CD4-positive, CD25-positive, alpha-beta regulatory T cell (primary cell): Measurements from ENCODE around the gene CRACDL. TPM values are rescaled to one million over a fixed set of nuclear protein-coding genes. Genes with fewer than 3 reads are reported as not detected.

Experiments used
- ATAC-seq, 2 donors: fragments of 150-1000 bp; cut with Tn5 transposase; one replicate each; pipeline ENCODE4 v1.10.0; 2021; ENCODE audit warnings: low read depth in 2 of 2, moderate number of reproducible peaks in 2 of 2, moderate library complexity in 1 of 2
- DNase-seq, 3 donors: peaks; one replicate each; pipeline versions ENCODE4 v3.0.0 to v3.0.0-alpha.2; 2012 to 2022; ENCODE audit warnings: mixed read lengths in 1 of 3
- H3K27ac ChIP-seq: one replicate; pipeline ENCODE4 v1.7.0; 2013; ENCODE audit warnings: mild to moderate bottlenecking, low read length; ENCODE audit not compliant: insufficient read depth, poor library complexity, severe bottlenecking
- H3K27me3 ChIP-seq: one replicate; pipeline ENCODE4 v1.7.0; 2013; ENCODE audit warnings: low read length; ENCODE audit not compliant: control insufficient read depth, insufficient read depth
- H3K36me3 ChIP-seq: one replicate; pipeline ENCODE4 v1.7.0; 2013; ENCODE audit warnings: mild to moderate bottlenecking, low read length, moderate library complexity; ENCODE audit not compliant: control insufficient read depth, insufficient read depth
- H3K4me1 ChIP-seq: 2 replicates; pipeline ENCODE4 v1.7.0; 2013; ENCODE audit warnings: mild to moderate bottlenecking, low read length; ENCODE audit not compliant: insufficient read depth, control insufficient read depth, poor library complexity, severe bottlenecking
- H3K4me3 ChIP-seq: one replicate; pipeline ENCODE4 v1.7.0; 2013; ENCODE audit warnings: low read depth, mild to moderate bottlenecking, low read length, moderate library complexity
- H3K9me3 ChIP-seq, 2 experiments: 1 replicate in 1 of 2; 2 replicates in 1 of 2; pipeline ENCODE4 v1.7.0; 2013; ENCODE audit warnings: low read length in 2 of 2, mild to moderate bottlenecking in 1 of 2, moderate library complexity in 1 of 2; ENCODE audit not compliant: control insufficient read depth in 2 of 2
- H3K27ac Mint-ChIP-seq, 3 donors: one replicate each; pipeline ENCODE4 v1.8.0; 2020 to 2022; ENCODE audit warnings: mild to moderate bottlenecking in 3 of 3, mixed read lengths in 3 of 3, moderate library complexity in 2 of 3
- H3K27me3 Mint-ChIP-seq: one replicate; pipeline ENCODE4 v1.8.0; 2022; ENCODE audit warnings: mild to moderate bottlenecking, mixed read lengths
- H3K36me3 Mint-ChIP-seq: one replicate; pipeline ENCODE4 v1.8.0; 2020; ENCODE audit warnings: mixed read lengths
- H3K4me1 Mint-ChIP-seq, 4 donors: one replicate each; pipeline ENCODE4 v1.8.0; 2020 to 2022; ENCODE audit warnings: mixed read lengths in 4 of 4, mild to moderate bottlenecking in 1 of 4
- H3K4me3 Mint-ChIP-seq, 4 donors: one replicate each; pipeline ENCODE4 v1.8.0; 2020 to 2022; ENCODE audit warnings: mild to moderate bottlenecking in 4 of 4, mixed read lengths in 4 of 4, moderate library complexity in 3 of 4
- H3K9me3 Mint-ChIP-seq, 7 donors: one replicate each; pipeline ENCODE4 v1.8.0; 2020 to 2022; ENCODE audit warnings: mixed read lengths in 7 of 7, mild to moderate bottlenecking in 3 of 7, moderate library complexity in 2 of 7
- polyA plus RNA-seq, 4 donors: library from polyadenylated mRNA; unstranded; fragments of 300-500 nt; fragmentation: Illumina TruSeq; gene quantifications; one replicate each; pipeline ENCODE4 v1.2.3, GENCODE V29; 2021
- total RNA-seq: library from RNA; stranded (reverse); gene quantifications from one replicate; pipeline ENCODE4 v1.2.3, GENCODE V29; 2022

CRACDL gene
- total and polyA plus RNA-seq, 5 donors from 2014 or later, result 0.10 to 0.18 (median 0.16) TPM

- peaks cover 14% of the 10 kb centered on the region for H3K27me3 Mint-ChIP-seq
- H3K27ac Mint-ChIP-seq, result peak overlapping the region; percentile 12 to 81 (median 36)
- Histone ChIP-seq H3K9me3 (no peaks in the 10 kb centered on the region), H3K27ac (no peak overlapping the region), H3K27me3 (peaks cover 3% of the 10 kb centered on the region), H3K4me1 (no peaks in the 10 kb centered on the region), H3K36me3 (no peaks in the 10 kb centered on the region), H3K4me3 (no peak overlapping the region)
- H3K36me3 Mint-ChIP-seq, result no peaks in the 10 kb centered on the region
- DNase-seq, result peak in 2 of 3 donors; percentile 2 to 55
- H3K9me3 Mint-ChIP-seq, result no peaks in the 10 kb centered on the region
- H3K4me3 Mint-ChIP-seq, result no peak overlapping the region
- ATAC-seq, result peak; percentile 81 to 83
- H3K4me1 Mint-ChIP-seq, result peaks cover 0 to 9% (median 4%) of the 10 kb centered on the region in 4 donors
These were observed 128.8 kb downstream of the CRACDL start for GRCh38 chr2:98807221-98807620.

DNA sequence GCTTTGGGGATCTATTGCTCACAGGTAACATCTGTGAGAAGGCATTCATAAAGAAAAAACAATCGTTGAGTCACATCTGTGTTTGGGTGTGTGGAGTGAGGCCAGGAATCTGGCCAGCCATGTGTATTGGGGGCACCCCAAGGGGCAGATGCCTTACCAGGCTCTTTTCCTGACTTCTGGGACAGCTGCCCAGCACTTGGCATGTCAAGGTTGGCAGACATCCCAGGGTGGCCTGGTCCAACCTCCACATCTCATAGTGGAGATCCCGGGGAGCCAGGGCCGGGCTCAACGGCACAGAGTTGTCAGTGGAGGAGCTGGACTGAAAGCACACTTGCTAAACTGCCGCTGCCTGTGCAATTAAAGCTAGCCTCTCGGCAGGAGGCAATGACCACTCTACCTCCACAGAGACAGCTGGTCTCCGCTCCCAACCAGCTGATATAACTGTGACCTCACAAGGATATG lies 129.8 kb downstream of the CRACDL start:
- Mint-ChIP-seq H3K27me3 (peaks cover 9% of the 10 kb centered on the region), H3K27ac (no peak overlapping the region), H3K9me3 (no peaks in the 10 kb centered on the region), H3K36me3 (no peaks in the 10 kb centered on the region), H3K4me1 (peaks cover 0 to 9% (median 4%) of the 10 kb centered on the region in 4 donors), H3K4me3 (no peak overlapping the region)
- Histone ChIP-seq H3K27ac (no peak overlapping the region), H3K27me3 (peaks cover 3% of the 10 kb centered on the region), H3K9me3 (no peaks in the 10 kb centered on the region), H3K4me3 (no peak overlapping the region), H3K36me3 (no peaks in the 10 kb centered on the region), H3K4me1 (no peaks in the 10 kb centered on the region)
- ATAC-seq (no peak), DNase-seq (no peak)

DNA sequence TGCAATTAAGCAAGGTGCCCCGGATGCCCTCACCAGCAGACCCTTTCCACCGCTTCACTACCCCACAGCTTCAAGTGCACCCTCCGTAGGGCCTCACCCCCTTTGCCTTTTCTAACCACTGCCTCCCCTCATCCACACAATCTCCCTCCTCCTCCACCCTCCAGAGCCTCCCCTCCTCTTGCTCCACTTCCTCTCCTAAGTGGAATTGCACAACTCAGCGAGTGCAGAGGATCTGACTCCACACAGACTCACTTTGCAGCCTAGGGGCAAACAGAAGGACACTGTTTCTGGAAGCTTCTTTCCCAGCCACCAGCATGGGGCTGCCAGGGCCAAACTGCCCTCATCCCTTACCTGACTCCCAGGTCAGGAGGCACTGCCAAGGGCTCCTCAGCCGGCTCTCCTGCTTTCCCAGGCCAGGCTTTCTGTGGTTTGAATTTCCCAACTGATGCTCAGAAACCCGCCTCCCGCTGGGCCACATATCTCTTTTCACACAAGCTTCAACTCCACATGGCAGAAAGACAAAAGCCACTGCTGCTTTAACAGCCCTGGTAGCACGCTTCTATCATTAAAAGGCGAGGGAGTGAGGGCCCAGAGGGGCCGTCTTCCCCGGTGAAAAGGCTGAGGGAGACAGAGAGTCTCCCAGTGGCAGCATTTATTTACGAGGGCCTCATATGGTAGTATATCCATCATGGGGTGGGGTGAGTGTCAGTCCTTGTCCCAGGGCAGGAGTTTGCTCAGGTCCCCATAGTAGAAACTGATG lies 130.4 kb downstream of the CRACDL start:
- H3K9me3 ChIP-seq, result no peaks in the 10 kb centered on the region
- Mint-ChIP-seq H3K27ac (peak overlapping the region in 1 of 3 donors; percentile 15), H3K36me3 (no peaks in the 10 kb centered on the region), H3K27me3 (peaks cover 9% of the 10 kb centered on the region), H3K4me3 (no peak overlapping the region), H3K9me3 (no peaks in the 10 kb centered on the region), H3K4me1 (peaks cover 0 to 9% (median 4%) of the 10 kb centered on the region in 4 donors)
- H3K4me1 ChIP-seq, result no peaks in the 10 kb centered on the region
- H3K36me3 ChIP-seq, result no peaks in the 10 kb centered on the region
- DNase-seq (no peak), ATAC-seq (no peak)
- H3K27ac ChIP-seq, result no peak overlapping the region
- H3K27me3 ChIP-seq, result peaks cover 3% of the 10 kb centered on the region
- H3K4me3 ChIP-seq, result no peak overlapping the region

DNA sequence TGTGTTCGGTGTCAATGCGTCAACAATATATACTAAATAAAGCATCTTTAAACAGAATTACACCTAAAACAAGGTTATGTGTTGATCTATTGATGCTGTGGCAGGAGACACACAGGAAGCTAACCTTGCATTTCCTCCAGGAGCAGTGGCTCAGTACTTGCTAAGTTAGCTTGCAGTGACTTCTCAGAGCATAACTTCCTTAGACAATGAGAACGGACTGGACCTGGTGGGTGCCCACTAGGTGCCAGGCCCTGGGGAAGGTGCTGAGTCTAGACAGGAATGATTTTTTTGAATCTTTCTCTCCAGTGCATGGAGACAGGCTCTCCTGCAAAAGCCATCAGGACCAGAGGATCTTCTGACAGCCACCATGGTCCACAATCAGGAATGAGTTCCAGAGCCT lies 131.3 kb downstream of the CRACDL start:
- ATAC-seq (no peak), DNase-seq (no peak)
- no peaks in the 10 kb centered on the region for H3K9me3 Mint-ChIP-seq
- Histone ChIP-seq H3K27ac (no peak overlapping the region), H3K4me1 (no peaks in the 10 kb centered on the region), H3K9me3 (no peaks in the 10 kb centered on the region), H3K4me3 (no peak overlapping the region), H3K27me3 (no peaks in the 10 kb centered on the region), H3K36me3 (no peaks in the 10 kb centered on the region)
- peaks cover 0 to 9% (median 4%) of the 10 kb centered on the region in 4 donors for H3K4me1 Mint-ChIP-seq
- peaks cover 16% of the 10 kb centered on the region for H3K27me3 Mint-ChIP-seq
- H3K36me3 Mint-ChIP-seq, result no peaks in the 10 kb centered on the region
- no peak overlapping the region for H3K4me3 Mint-ChIP-seq
- H3K27ac Mint-ChIP-seq, result peak overlapping the region in 1 of 3 donors; percentile 15

DNA sequence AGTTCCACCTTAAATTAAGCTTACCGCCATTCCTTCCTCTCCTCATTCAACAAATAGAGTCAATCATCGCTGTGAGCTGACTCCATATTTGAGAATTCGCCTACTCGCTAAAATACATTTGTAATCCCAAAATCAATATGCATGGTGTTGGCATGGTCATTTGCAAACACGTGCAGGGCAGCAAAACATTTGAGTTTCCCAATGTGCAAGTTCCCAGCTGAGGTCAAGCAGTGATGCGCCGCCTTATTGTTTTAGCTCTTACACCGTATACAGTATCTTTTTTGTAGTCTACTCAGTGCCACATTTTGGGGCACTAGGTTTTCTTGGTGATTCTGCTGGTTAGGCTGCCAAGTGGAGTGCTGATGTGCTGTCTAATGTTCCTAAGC lies 131.8 kb downstream of the CRACDL start:
- no peak for ATAC-seq

GRCh38 chr2:98803405-98804264 lies 132.4 kb downstream of the CRACDL start:
- H3K9me3 ChIP-seq, result no peaks in the 10 kb centered on the region
- H3K36me3 Mint-ChIP-seq, result no peaks in the 10 kb centered on the region
- peaks cover 27% of the 10 kb centered on the region for H3K27me3 Mint-ChIP-seq
- H3K4me1 Mint-ChIP-seq, result peaks cover 0 to 9% (median 4%) of the 10 kb centered on the region in 4 donors
- ATAC-seq, result no peak
- H3K27ac ChIP-seq, result no peak overlapping the region
- no peaks in the 10 kb centered on the region for H3K36me3 ChIP-seq
- H3K9me3 Mint-ChIP-seq, result no peaks in the 10 kb centered on the region
- H3K4me1 ChIP-seq, result no peaks in the 10 kb centered on the region
- H3K27ac Mint-ChIP-seq, result no peak overlapping the region
- no peaks in the 10 kb centered on the region for H3K27me3 ChIP-seq
- H3K4me3 Mint-ChIP-seq, result no peak overlapping the region
- H3K4me3 ChIP-seq, result no peak overlapping the region
- DNase-seq, result no peak

More for the DNA sequence above, 131.8 kb downstream of the CRACDL start:
- H3K27me3 ChIP-seq, result no peaks in the 10 kb centered on the region
- Mint-ChIP-seq H3K9me3 (no peaks in the 10 kb centered on the region), H3K36me3 (no peaks in the 10 kb centered on the region), H3K27ac (no peak overlapping the region), H3K4me3 (no peak overlapping the region), H3K27me3 (peaks cover 20% of the 10 kb centered on the region), H3K4me1 (peaks cover 0 to 9% (median 4%) of the 10 kb centered on the region in 4 donors)
- DNase-seq, result no peak
- no peak overlapping the region for H3K27ac ChIP-seq
- no peaks in the 10 kb centered on the region for H3K4me1 ChIP-seq
- no peak overlapping the region for H3K4me3 ChIP-seq
- H3K36me3 ChIP-seq, result no peaks in the 10 kb centered on the region
- no peaks in the 10 kb centered on the region for H3K9me3 ChIP-seq

DNA sequence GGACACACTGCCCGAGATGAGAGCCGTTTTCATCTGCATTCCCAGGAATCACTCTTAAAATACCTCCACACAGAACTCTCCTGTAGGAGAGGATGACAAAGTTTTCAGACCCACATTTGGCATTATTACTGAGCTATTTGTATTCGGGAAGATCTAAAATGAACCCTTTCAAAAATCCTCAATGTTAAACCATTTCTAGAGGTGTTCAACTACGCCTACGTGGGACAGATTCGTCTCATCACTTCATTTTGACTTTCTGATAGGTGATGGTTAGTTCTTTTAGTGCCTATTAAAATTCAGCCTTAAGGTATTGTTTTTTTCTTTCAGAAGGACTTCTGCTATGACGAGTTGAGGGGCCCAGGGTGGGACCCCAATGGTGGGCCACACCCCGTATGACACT lies 133.7 kb downstream of the CRACDL start:
- Histone ChIP-seq H3K36me3 (no peaks in the 10 kb centered on the region), H3K27me3 (no peaks in the 10 kb centered on the region), H3K4me1 (no peaks in the 10 kb centered on the region), H3K9me3 (no peaks in the 10 kb centered on the region), H3K27ac (no peak overlapping the region), H3K4me3 (no peak overlapping the region)
- Mint-ChIP-seq H3K27ac (no peak overlapping the region), H3K36me3 (no peaks in the 10 kb centered on the region), H3K4me1 (peaks cover 0 to 8% (median 3%) of the 10 kb centered on the region in 4 donors), H3K4me3 (no peak overlapping the region), H3K9me3 (no peaks in the 10 kb centered on the region), H3K27me3 (peaks cover 17% of the 10 kb centered on the region)
- DNase-seq (no peak), ATAC-seq (no peak)
